GM10266 (cell line): ENCODE measurements around the gene ST13.
"Not testable (repeated sequence)": the region's sequence is repeated elsewhere in the genome, so short reads cannot be mapped to it uniquely, and the experiment has no call there.

ENCODE experiments used
- DNase-seq: peaks from one replicate; pipeline ENCODE4 v3.0.0; 2012; ENCODE audit errors: extremely low spot score
- CTCF ChIP-seq: IDR thresholded peaks from 2 replicates; pipeline ENCODE4 v1.5.1; 2012; ENCODE audit warnings: mild to moderate bottlenecking, low read depth; ENCODE audit not compliant: control insufficient read depth, insufficient read depth; ENCODE audit errors: missing control alignments

The ST13 gene

GRCh38 chr22:40877488-40877887 lies 21.0 kb upstream of the ST13 start:
- TF ChIP-seq CTCF: no peak
- DNase-seq: no peak

- no peak for DNase-seq
- no peak for TF ChIP-seq CTCF
These were observed 20.5 kb upstream of the ST13 start for GRCh38 chr22:40876907-40877306.

GRCh38 chr22:40875111-40875510 lies 18.7 kb upstream of the ST13 start:
- no peak for DNase-seq
- TF ChIP-seq CTCF: no peak

- DNase-seq: no peak
- TF ChIP-seq CTCF: no peak
These were observed 17.6 kb upstream of the ST13 start for GRCh38 chr22:40874016-40874415.

GRCh38 chr22:40868379-40868778 lies 11.9 kb upstream of the ST13 start:
- DNase-seq: not testable (repeated sequence)

GRCh38 chr22:40867109-40867508 lies 10.7 kb upstream of the ST13 start:
- no peak for TF ChIP-seq CTCF
- no peak for DNase-seq

- TF ChIP-seq CTCF: no peak
These were observed 6.1 kb upstream of the ST13 start for GRCh38 chr22:40862537-40862936.

GRCh38 chr22:40862013-40862412 lies 5.6 kb upstream of the ST13 start, which contains the start of gene DNAJB7:
Gene DNAJB7 (minus strand): TSS chr22:40862113. CDS start chr22:40861994, 119 bp downstream.
- DNase-seq: no peak
- TF ChIP-seq CTCF: no peak

More at GRCh38 chr22:40862537-40862936, 6.1 kb upstream of the ST13 start:
- DNase-seq: no peak
